ENCODE results near the gene RHBDF1.

Gene RHBDF1

GRCh38 chr16:91484-91883, 19.1 kb upstream of the RHBDF1 start:
- TF ChIP-seq TARDBP (IDR thresholded peaks at IDR 0.05) (no peak), HDGF (IDR thresholded peaks at IDR 0.05; ENCODE audit: borderline replicate concordance) (no peak), CTBP1 (IDR thresholded peaks at IDR 0.05; ENCODE audit: borderline replicate concordance) (no peak), BHLHE40 (IDR thresholded peaks at IDR 0.05; ENCODE audit: borderline replicate concordance) (no peak), L3MBTL2 (conservative IDR thresholded peaks at IDR 0.05) (no peak), SUZ12 (IDR thresholded peaks at IDR 0.05) (no peak), ARNT (IDR thresholded peaks at IDR 0.05) (no peak), ZNF384 (IDR thresholded peaks at IDR 0.05) (no peak), FOXM1 (IDR thresholded peaks at IDR 0.05; ENCODE audit: borderline replicate concordance) (no peak), LEF1 (IDR thresholded peaks at IDR 0.05; ENCODE audit: borderline replicate concordance) (no peak), FOXK2 (IDR thresholded peaks at IDR 0.05) (no peak), ELF4 (IDR thresholded peaks at IDR 0.05) (no peak), SP1 (IDR thresholded peaks at IDR 0.05) (no peak), FOXA1 (IDR thresholded peaks at IDR 0.05) (no peak), NFRKB (IDR thresholded peaks at IDR 0.05) (no peak), PKNOX1 (IDR thresholded peaks at IDR 0.05) (no peak)
- no peak for DNase-seq (ENCODE audit: extremely low spot score)
- ChIA-PET CTCF (interaction anchor here (1.2 to 8.6 kb wide), 3 partner anchors 16 to 25 kb away, joined by 3 to 130 read pairs (median 5); partner anchors contain the start of gene RHBDF1), POLR2A (interaction anchor here (0.7 to 1.9 kb wide), 3 partner anchors 12 to 38 kb away, joined by 3 to 7 read pairs (median 5); partner anchors contain the start of genes POLR3K, RHBDF1 and SNRNP25)

GRCh38 chr16:89391-90302, 17.2 kb upstream of the RHBDF1 start:
- DNase-seq (ENCODE audit: extremely low spot score): no peak
- ChIA-PET CTCF (no interaction called here), POLR2A (interaction anchor here (0.8 to 1.9 kb wide), 2 partner anchors 12 to 36 kb away, joined by 4 to 7 read pairs; partner anchors contain the start of genes MPG, POLR3K and SNRNP25)
- TF ChIP-seq ELF4 (IDR thresholded peaks at IDR 0.05): no peak
- no peak for TF ChIP-seq NFRKB (IDR thresholded peaks at IDR 0.05)
- no peak for TF ChIP-seq CTBP1 (IDR thresholded peaks at IDR 0.05; ENCODE audit: borderline replicate concordance)
- no peak for TF ChIP-seq PKNOX1 (IDR thresholded peaks at IDR 0.05)
- no peak for TF ChIP-seq SP1 (IDR thresholded peaks at IDR 0.05)
- TF ChIP-seq L3MBTL2 (conservative IDR thresholded peaks at IDR 0.05): no peak
- TF ChIP-seq FOXK2 (IDR thresholded peaks at IDR 0.05): no peak
- no peak for TF ChIP-seq BHLHE40 (IDR thresholded peaks at IDR 0.05; ENCODE audit: borderline replicate concordance)
- no peak for TF ChIP-seq ARNT (IDR thresholded peaks at IDR 0.05)
- no peak for TF ChIP-seq HDGF (IDR thresholded peaks at IDR 0.05; ENCODE audit: borderline replicate concordance)

GRCh38 chr16:88613-89012, 16.2 kb upstream of the RHBDF1 start:
- ChIA-PET POLR2A (no interaction called here), CTCF (no interaction called here)
- TF ChIP-seq NFRKB (IDR thresholded peaks at IDR 0.05): no peak
- TF ChIP-seq FOXK2 (IDR thresholded peaks at IDR 0.05): no peak
- no peak for TF ChIP-seq HDGF (IDR thresholded peaks at IDR 0.05; ENCODE audit: borderline replicate concordance)
- no peak for TF ChIP-seq FOXA1 (IDR thresholded peaks at IDR 0.05)
- no peak for TF ChIP-seq L3MBTL2 (conservative IDR thresholded peaks at IDR 0.05)
- TF ChIP-seq ELF4 (IDR thresholded peaks at IDR 0.05): no peak
- no peak for TF ChIP-seq ZNF384 (IDR thresholded peaks at IDR 0.05)
- TF ChIP-seq LEF1 (IDR thresholded peaks at IDR 0.05; ENCODE audit: borderline replicate concordance): no peak
- TF ChIP-seq SUZ12 (IDR thresholded peaks at IDR 0.05): no peak
- TF ChIP-seq TARDBP (IDR thresholded peaks at IDR 0.05): no peak
- TF ChIP-seq CTBP1 (IDR thresholded peaks at IDR 0.05; ENCODE audit: borderline replicate concordance): no peak
- TF ChIP-seq PKNOX1 (IDR thresholded peaks at IDR 0.05): no peak
- no peak for TF ChIP-seq FOXM1 (IDR thresholded peaks at IDR 0.05; ENCODE audit: borderline replicate concordance)
- no peak for TF ChIP-seq SP1 (IDR thresholded peaks at IDR 0.05)
- no peak for TF ChIP-seq ARNT (IDR thresholded peaks at IDR 0.05)
- TF ChIP-seq BHLHE40 (IDR thresholded peaks at IDR 0.05; ENCODE audit: borderline replicate concordance): no peak
- DNase-seq (ENCODE audit: extremely low spot score): no peak

GRCh38 chr16:86483-86952, 14.1 kb upstream of the RHBDF1 start:
- no peak for TF ChIP-seq FOXA1 (IDR thresholded peaks at IDR 0.05)
- TF ChIP-seq CTBP1 (IDR thresholded peaks at IDR 0.05; ENCODE audit: borderline replicate concordance): no peak
- no peak for TF ChIP-seq BHLHE40 (IDR thresholded peaks at IDR 0.05; ENCODE audit: borderline replicate concordance)
- TF ChIP-seq FOXM1 (IDR thresholded peaks at IDR 0.05; ENCODE audit: borderline replicate concordance): no peak
- TF ChIP-seq L3MBTL2 (conservative IDR thresholded peaks at IDR 0.05): no peak
- no peak for TF ChIP-seq NFRKB (IDR thresholded peaks at IDR 0.05)
- TF ChIP-seq SUZ12 (IDR thresholded peaks at IDR 0.05): no peak
- TF ChIP-seq ELF4 (IDR thresholded peaks at IDR 0.05): no peak
- no peak for TF ChIP-seq LEF1 (IDR thresholded peaks at IDR 0.05; ENCODE audit: borderline replicate concordance)
- TF ChIP-seq HDGF (IDR thresholded peaks at IDR 0.05; ENCODE audit: borderline replicate concordance): no peak
- TF ChIP-seq SP1 (IDR thresholded peaks at IDR 0.05): no peak
- no peak for TF ChIP-seq ZNF384 (IDR thresholded peaks at IDR 0.05)
- DNase-seq (ENCODE audit: extremely low spot score): no peak
- POLR2A ChIA-PET: interaction anchor here (0.6 kb wide), 1 partner anchor 598 kb away, joined by 3 read pairs; no protein-coding TSS in a partner anchor
- CTCF ChIA-PET: no interaction called here

GRCh38 chr16:85865-86264, 13.4 kb upstream of the RHBDF1 start:
- POLR2A ChIA-PET: no interaction called here
- DNase-seq (ENCODE audit: extremely low spot score): no peak
- TF ChIP-seq TARDBP (IDR thresholded peaks at IDR 0.05): no peak
- TF ChIP-seq HDGF (IDR thresholded peaks at IDR 0.05; ENCODE audit: borderline replicate concordance): no peak
- TF ChIP-seq FOXA1 (IDR thresholded peaks at IDR 0.05): no peak
- no peak for TF ChIP-seq CTBP1 (IDR thresholded peaks at IDR 0.05; ENCODE audit: borderline replicate concordance)
- no peak for TF ChIP-seq SP1 (IDR thresholded peaks at IDR 0.05)
- TF ChIP-seq ZNF384 (IDR thresholded peaks at IDR 0.05): no peak
- TF ChIP-seq L3MBTL2 (conservative IDR thresholded peaks at IDR 0.05): no peak
- no peak for TF ChIP-seq NFRKB (IDR thresholded peaks at IDR 0.05)
- TF ChIP-seq BHLHE40 (IDR thresholded peaks at IDR 0.05; ENCODE audit: borderline replicate concordance): no peak
- CTCF ChIA-PET: no interaction called here

Measured in HEK293T (cell line).